ENCODE measurements around the gene FOXN3.
"Not testable (repeated sequence)": the region's sequence is repeated elsewhere in the genome, so short reads cannot be mapped to it uniquely, and the experiment has no call there.

Gene FOXN3

DNA sequence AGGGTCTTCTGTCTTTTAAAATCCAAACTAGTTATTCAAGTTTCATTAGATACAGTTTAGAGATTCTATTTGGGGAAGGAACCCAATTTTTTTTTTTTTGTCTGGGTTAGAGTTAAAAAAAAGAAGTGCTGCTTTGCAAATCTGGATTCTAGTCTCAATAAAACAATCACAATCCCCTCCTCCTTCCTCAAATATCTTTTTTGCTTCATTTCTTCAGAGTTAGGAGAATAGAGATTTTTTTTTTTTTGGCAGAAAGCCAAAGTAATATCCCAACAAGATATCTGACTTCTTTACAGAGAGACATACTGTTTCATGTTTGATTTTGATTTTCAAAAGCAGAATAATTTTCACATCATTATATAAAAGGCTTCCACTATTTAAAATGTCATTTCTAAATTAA lies 201.9 kb downstream of the FOXN3 start:
- no peak for DNase-seq

DNA sequence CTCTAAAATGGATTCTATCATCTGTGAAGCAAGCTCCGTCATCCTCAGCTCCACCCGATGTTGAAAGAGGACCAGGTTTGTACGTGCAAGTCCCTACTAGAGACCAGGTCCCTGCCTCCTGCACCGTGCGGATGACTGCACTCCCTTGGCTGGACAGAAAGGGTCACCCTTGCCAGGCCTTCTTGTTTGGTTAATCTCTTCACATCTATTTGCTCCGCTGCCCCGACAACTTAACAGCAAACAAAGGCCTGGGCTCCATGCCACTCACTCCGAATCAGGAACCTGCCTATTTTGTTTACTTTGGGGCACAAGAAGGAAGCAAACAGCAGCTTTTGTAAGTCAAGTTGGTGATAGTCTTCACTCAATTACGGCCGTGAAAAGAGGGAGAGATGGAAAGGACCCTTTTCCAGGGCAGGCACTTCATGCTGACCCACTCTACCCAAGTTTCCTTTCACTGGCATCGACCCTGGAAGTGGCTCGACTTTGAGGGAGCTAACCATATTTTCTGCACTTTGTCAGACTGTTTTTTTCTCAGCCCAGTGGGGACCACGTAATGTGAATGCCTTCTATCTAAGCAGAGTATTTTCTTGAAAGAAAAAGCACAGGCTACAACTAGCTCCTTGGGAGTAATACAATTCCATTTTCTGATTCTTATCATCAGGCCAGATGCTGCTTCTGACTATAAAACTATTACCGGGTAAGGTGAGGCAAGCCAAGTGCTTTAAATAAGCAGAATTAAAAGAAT lies 202.6 kb downstream of the FOXN3 start:
- no peak for DNase-seq

DNA sequence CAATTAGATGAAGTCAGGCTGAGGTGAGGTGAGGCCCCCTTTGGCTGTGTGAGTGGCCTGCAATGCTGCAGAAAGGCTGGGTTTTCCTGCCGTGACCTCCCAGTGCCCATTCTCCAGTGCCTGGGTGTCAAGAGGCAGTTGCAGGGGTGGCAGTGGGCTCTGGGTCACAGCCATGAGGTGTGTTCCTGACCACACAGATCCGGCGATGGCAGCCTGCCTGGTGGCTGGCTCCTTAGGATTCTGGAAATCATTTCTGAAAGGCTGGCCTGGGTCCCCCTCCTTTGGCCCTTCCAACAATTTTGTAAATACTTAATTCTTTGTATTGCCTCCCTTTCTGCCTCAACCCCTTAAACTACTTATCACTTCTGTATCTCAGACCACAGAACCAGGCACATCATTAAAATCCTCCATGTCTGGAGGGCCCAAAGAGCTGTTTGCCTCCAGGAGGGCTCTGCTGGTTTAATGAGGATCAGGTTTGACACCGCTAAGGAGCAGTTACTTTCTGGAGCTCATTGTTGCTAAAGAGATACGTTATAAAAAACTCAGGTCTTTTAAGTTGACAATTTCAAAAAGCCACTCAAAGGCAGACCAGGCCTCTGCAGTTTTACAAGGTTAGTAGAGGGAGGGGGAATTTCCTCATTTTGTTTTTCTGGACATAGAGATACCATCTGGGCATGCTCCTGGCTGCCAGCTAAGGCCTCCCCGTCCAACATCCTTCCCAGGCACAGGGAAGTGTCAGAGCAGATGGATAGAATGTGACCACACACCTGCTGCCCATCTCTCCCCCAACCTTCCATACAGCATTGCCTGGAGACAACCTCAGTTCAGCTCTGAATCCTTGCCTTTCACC lies 204.4 kb downstream of the FOXN3 start:
- no peak for DNase-seq

DNA sequence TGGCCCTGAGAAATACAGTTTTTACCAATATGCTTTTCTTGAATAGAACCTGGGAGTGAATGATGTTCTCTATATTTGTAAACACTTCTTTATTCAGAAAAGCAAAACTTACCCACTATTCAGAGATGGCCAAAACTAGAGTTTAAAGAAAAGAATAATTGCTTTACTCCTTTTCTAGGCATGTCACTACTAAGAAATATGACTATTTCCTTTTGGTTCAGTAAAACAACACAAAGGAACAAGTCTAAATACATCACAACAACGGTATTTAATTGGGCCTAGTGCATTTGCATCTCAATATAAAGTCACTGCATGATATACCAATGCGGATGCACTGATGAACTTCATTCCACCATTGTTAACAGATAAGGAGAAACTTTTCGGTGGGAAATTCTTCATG lies 207.5 kb downstream of the FOXN3 start:
- DNase-seq: no peak

DNA sequence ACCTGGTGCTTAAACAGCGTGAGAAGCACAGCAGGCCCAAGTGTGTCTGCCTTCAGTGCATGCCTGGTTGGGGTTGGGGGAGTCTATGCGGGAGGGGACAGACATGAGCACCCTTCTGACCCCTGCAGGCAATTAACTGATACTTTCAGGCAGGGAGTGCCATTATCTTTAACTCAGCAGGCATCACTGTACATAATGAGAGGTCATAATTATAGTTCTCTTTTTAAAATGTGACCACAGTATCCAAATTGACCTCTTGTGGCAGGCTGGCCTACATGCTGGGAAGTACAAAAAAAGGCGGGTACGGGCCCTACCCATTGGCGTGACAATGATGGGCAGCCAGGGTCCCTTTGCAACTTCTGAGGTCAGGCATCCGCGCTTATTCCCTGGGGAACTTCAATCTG lies 209.1 kb downstream of the FOXN3 start:
- no peak for DNase-seq

DNA sequence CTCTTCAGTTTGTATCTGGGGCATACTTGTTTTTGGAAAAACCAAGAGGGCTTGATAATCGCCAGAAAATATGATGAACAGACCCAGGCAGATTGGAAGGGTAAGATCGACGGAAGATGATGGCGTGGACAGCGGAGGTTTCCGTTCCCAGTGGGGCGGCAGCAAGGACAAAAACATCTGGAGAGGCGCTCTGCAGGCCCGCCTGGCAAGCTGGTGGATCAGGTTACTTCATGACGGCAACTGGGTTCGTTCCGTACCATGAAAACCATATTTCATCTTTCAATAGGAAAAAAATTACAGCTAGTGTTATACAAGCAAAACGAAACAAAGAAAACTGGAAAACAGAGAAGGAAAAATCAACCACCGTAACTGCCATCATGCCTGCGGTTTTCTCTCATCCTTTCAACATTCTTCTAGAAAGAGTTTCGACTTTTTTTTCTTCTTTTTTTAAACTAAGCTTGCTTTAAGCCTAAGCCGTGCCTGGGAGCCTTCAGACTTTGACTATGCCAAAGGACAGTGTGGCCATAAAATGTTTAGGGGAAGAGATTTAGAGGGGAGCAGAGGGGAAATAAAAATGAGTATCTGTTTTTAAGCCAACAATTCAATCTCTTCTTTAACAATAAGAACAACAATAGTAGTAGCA lies 210.5 kb downstream of the FOXN3 start:
- no peak for DNase-seq

DNA sequence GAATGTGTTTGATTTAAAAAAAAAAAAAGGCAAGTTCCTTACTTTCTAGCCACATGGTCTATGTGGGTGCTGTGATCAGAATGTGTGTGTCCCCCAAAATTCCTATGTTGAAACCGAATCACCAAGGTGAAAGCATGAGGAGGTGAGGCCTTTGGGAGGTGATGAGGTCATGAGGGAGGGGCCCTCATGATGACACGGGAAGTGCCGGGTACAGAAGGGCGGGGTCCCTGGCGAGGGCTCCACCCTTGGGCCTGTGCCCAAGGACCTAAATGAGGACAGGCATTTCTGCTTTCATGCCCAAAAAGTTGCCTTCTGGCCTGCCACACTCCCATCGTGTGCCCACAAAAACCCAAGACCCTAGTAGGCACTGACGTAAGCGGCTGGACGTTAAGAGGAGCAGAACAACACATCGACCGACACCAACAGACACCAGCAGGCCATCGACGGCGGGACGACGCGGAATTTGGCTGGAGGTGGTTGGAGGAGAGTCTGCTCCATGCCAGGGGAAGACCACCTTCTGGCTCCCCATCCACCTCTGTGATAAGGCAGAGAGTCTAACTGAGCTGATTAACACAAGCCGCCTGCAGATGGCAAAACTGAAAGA lies 211.8 kb downstream of the FOXN3 start:
- DNase-seq: no peak

DNA sequence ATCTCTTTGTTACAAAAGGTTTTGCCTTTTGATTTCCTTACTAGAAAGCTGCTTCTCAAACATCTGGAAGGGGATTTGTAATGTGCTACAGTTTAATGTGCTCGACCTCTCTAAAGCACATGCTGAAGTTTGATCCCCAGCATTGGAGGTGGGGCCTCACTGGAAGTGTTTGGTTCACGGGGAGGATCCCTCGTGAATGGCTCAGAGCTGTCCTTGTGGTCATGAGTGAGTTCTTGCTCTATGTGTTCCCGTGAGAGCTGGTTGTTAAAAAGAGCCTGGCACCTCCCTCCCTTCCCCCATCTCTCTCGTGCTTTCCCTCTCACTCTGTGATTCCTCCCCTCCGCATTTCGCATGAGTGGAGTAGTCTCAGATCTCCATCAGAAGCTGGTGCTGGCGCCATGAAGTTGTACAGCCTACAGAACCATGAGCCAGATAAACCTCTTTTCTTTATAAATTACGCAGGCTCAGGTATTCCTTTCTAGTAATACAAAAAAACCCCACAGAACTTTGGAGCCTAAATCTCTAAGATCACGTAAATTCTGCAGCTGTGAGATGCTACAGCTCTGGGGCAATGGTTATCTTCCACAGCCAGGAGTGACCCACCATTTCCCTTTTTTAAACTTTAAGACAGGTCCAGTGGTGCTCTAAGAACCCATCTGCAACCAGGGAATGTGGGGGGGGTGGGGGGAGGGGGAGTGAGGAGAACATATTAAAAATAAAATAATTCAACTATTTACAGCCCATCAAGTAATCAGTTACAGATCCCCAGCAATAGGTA lies 214.4 kb downstream of the FOXN3 start:
- no peak for DNase-seq

DNA sequence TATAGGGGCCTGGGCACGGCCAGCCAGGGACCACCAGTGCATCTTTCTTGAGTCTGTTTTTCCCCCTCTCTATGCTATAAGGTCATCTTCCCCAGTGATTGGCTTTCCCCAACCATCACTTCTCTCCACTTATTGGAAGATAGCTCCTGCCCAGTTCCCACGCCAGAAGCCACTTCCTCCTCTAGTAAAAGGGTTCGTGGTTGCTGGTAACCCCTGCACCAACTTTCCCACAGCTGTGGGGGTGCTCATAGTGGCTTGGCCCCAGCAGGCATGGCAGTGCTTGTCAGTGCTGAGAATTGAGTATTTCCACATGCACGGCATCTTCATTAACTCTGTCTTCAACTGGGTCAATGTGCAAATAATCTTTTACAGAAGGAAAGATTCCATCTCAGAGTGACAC lies 215.4 kb downstream of the FOXN3 start:
- no peak for DNase-seq

DNA sequence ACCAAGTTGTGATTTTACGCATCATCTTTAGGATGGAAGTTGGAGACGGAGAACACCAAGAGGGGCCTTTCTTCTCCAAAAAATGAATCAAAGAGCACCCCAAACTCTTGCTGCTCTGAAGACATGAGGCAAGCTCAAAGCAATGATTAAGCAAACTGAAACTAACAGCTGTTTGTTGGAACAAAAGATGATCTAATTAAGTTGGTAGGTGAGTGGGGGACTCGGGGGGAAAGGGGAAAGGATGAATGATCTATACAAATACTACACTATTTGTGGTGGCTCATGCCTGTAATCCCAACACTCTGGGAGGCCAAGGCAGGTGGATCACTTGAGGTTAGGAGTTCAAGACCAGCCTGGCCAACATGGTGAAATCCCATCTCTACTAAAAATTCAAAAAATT lies 217.7 kb downstream of the FOXN3 start:
- DNase-seq: not testable (repeated sequence)

DNA sequence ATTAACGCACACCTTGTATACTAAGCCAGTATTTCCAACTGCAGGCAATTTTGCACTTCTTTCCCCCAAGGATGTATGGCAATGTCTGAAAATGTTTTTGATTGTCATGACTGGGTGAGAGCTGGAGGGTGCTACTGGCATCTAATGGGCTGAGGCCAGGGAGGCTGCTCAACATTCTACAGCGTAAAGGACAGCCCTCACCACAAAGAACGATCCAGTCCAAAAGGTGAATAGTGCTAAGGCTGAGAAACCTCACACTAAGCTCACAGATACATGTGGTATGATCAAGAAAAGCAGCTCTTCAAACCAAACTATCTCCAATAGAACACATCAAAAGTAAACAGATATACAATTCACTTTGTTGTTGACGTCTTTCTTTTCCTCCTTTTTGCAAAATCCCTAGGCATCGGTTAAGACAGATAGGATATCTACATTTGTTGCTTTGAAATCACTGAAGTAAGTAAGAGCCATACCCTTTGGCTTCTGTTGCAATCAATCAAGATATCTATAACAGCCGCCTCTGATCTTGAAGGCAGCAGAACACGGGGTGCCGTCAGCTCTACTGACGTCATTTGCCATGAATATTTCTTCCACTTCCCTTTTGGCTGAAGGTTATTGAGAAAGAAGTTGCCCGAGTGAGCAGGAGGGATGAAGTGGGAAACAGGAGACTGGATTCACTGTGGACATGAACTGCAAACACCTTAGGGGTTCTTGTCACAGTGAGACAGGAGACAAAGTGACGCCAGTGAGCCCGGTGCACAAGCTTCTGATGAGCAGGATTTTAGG lies 218.3 kb downstream of the FOXN3 start:
- DNase-seq: no peak

DNA sequence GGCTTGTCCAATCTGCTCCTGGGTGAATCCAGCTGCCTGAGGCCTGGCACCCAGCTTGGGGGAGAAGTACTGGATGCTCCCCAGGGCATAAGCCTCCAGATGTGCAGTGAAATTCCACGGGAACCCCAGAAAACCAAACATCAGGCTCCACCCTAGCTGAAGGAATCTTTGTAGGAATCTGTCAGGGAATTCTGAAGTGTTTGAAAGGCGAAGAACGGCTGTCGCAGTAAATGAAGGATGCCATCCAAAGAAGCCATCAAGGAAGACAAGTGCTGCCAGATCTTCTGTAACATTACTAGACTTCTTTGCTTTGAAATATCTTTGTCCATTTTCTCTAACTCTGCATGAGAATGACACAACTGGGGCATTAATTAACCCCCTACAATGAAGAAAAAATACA lies 219.4 kb downstream of the FOXN3 start:
- no peak for DNase-seq

DNA sequence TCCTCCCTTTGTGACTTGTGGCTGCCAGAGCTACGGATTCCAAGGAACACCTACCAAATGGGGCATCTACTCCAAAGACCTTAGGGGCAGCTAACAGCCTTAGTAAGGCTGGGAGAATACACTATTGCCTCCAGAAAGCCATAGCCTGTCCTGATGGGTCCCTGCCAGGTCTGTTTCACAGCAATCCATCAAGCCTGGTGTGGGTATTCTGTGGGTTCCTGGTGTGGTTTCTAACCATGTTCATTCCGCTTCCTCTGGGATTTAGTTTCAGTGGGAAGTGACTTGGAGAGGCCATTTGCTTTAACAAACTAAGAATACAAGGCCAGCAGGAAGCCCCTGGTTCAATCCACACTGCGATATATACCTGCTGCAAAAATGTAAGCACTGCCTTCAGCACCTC lies 220.5 kb downstream of the FOXN3 start:
- DNase-seq: no peak

DNA sequence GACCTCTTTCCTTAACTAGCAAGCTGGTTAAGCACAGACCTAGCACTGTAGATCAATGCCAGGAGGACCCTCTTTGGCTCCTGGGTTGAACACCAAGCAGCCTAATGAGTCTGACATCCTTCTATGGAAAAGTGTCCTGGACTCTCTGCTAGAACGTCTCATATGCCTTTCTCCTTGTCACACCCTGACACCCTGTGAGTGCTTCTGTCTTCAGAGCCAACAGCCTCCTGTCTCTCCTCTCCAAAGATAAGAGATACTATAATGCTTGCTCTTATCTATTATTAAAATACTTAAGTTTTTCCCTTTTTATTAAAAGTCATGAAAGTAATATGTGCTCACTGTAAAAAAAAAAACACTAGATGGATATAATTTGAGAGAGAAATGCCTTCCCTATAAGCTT lies 222.7 kb downstream of the FOXN3 start:
- no peak for DNase-seq

DNA sequence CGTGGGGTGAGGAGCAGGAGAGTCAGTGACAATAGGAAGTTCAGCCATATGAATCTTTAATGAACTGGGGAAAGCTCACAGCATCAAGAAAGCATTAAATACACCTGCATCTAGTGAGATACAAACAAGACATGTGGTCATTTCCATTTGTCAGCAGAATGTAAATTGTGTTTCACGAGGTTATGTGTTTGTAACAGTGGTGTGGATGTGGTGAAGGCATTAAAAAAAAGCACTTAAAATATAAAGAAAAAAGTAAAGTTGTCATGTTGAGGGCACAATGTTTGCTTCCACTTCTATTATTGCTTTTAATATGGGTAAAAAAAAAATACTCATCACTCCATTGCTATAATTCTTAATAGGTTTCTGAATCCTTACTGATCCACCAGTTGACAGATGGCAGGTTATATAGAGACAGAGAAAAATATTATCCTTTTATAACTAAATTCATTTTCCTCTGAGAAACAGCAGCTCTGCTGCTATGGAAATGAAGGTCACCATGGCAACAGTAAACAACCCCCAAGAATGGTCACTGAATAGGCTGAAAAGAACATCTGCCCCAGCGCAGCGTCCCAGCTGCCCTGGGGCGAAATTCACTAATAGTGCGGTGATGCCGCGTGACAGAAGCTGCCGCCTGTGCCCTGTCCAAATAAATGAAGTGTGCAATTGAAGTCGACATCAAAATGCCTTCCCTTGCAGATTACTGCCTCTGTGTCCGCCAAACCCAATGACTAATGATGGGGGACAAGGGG lies 226.1 kb downstream of the FOXN3 start:
- no peak for DNase-seq

DNA sequence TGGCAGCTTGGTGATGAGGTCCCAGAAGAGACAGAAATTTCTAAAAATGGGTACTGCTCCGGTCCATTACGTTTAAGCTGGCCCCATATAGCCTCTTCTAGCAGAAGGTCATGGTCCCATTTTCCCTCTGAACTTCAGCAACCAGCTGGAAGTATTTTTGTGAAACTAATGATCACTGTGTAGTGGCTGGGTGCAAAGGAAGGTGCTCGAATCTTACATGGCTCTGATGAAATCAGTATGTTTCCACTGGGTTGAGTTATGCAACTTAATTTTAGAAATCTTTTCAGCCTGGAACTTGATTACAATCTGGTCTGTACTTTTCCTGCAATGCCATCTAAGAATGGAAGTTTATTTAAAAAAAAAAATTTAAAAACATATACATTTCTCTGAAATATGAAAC lies 228.5 kb downstream of the FOXN3 start:
- no peak for DNase-seq

DNA sequence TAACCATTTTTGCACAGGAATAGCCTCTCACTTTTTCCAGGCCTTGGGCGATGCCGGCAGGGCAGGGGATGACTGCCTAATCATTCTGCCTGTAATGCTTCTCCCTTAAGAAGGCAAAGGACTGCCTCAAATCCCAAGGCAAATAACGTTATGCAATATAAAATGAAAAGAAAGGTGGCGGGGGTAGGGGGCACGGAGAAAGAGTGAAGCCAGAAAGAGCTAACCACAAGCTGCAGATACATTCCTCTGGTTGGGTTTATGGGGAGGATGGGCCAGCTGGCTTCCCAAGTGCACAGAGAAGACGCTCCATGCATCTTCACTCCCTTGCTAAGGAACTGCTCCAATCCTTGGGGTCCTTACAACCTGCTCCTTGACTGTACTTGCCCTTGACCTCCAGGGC lies 229.5 kb downstream of the FOXN3 start:
- no peak for DNase-seq

DNA sequence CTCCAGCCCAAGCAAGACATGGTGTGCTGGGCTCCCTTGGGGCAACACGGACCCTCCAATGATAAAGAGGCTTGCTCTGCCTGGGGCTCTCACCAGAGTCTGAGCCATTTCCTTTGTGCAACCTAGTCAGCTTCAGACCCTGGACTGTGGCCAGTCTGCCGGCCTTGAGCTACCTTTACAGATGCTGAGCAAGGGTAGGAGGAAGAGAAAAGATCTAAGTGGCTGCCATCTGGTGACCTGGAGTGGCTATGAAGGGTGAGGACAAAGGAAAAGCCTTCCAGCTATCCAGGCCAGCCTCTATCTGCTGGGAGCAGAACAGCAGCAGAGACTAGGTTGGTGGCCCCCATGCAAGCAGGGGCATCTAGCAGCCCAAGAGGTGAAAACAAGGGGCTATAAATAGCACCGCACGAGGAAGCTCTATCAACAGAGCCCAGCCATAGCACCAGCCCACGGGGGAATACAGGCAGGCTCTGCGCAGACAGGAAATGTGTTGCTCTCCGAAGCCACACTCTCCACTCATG lies 230.1 kb downstream of the FOXN3 start:
- no peak for DNase-seq

DNA sequence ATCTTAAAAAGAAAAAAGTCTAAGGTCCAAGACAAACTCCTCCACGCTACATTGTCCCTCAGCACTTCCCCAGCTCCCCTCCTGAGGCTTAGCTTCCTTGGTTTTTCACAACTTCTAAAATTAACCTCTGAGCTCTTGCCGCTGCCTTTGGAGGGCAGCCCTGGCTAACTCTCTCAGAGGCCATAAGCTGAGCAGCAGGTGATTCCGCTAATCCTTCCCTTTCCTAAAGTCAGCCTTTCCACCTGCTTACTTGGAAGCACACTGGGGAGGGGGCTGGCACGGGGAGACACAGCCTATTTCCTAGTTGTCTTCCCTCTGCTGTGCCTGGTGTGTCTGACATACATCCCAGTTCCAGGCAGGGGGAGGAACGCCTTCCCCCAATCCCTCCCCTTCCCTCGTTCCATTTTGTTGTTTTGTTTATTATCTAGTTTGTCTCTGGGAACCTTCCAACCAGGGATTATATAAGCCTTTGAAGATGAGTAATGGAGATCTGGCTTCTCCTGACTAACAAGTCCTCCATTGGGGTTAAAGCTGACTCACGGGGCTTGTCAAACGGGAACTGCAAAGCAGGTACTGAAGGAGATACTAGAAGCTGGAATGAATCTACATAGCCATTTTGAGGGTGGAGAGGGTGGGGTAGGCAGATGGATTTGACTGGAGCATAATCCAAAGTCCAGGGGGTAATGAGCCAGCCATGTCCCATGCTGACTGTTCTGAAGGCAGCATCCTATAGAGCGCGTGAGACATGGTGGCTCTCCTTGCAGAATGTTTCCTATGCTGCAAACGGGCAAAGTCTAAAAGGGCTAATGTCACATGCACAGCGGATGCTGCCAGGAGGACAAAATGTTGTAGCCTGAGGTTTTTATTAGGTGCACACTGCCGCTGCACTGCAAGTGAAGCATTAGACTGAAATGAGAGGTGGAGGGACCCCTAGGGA lies 230.8 kb downstream of the FOXN3 start:
- no peak for DNase-seq

DNA sequence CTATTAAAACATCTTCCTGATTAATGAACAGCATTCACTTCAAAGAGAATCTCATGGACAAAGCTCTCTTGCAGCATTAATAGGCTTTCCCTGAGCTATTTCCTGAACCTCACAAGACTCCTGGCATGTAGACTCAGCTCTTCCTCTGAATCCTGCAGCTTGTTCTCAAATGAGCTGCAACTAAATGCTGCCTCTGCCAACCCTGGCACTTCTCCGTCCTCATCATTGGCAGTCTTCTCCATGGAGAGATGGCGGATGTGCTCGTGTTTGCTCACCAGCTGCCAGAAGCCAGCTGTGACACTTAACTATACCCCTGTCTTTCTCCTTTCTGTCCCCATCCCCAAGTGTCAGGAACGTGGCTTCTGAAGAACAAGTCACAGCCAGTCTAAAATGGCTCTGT lies 232.1 kb downstream of the FOXN3 start:
- DNase-seq: no peak

Data from activated CD4-positive, CD25-positive, alpha-beta regulatory T cell (primary cell).